GM12873 (cell line): Measurements from ENCODE around the gene CHSY3.

Experiments used
- CTCF ChIP-seq: IDR thresholded peaks from 2 replicates; pipeline ENCODE4 v1.5.1; 2012; ENCODE audit warnings: low read depth, mild to moderate bottlenecking, moderate library complexity, low read length, control low read depth; ENCODE audit not compliant: insufficient read depth; ENCODE audit errors: missing control alignments

The CHSY3 gene

GRCh38 chr5:129903466-129904101 is 681 bp upstream of the CHSY3 start:
- no peak for TF ChIP-seq CTCF

GRCh38 chr5:129904667-129905472 is 605 bp downstream of the CHSY3 start:
- no peak for TF ChIP-seq CTCF

- TF ChIP-seq CTCF, result no peak
These were observed 1.4 kb downstream of the CHSY3 start for GRCh38 chr5:129905473-129906176.

- TF ChIP-seq CTCF, result no peak
These were observed 2.1 kb downstream of the CHSY3 start for GRCh38 chr5:129906177-129906887.

- no peak for TF ChIP-seq CTCF
These were observed 5.0 kb downstream of the CHSY3 start for GRCh38 chr5:129909225-129909624.

GRCh38 chr5:129912601-129913255 is 8.5 kb downstream of the CHSY3 start:
- no peak for TF ChIP-seq CTCF

GRCh38 chr5:129915415-129915814 is 11.2 kb downstream of the CHSY3 start:
- TF ChIP-seq CTCF, result no peak
